Midbrain (tissue), 1 donor: ENCODE data around the gene DDX23.
"Not testable (repeated sequence)": the region's sequence is repeated elsewhere in the genome, so short reads cannot be mapped to it uniquely, and the experiment has no call there.

ENCODE experiments used
- DNase-seq: peaks from one replicate; lab custom pipeline; 2025; lab: John Stamatoyannopoulos, UW

The DDX23 gene

GRCh38 chr12:48851883-48852733 lies at the start of gene DDX23:
DDX23 (minus strand) TSS chr12:48852163; CDS start chr12:48845782, 6,381 bp downstream.
- peak; percentile 97 for DNase-seq

- no peak for DNase-seq
These were observed 49.3 kb upstream of the DDX23 start for GRCh38 chr12:48901278-48901677.

DNA sequence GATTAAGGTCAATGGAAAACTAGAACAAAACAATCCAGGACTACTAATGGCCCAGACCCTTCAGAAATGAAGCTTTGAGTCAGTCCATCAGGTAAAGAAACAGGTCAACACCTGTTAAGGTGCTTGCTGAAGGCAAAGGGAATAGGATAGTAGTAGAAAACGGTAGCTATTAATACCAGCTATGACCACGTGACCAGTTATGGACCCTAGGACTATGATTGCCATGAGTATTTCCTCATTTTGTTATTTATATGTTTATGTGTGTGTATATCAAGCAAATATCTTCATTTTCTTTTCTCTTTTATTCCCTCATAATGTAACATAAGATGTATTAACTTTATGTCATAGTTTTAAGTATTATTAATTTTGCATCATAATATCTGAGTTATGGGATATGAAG lies 47.7 kb upstream of the DDX23 start:
- no peak for DNase-seq

DNA sequence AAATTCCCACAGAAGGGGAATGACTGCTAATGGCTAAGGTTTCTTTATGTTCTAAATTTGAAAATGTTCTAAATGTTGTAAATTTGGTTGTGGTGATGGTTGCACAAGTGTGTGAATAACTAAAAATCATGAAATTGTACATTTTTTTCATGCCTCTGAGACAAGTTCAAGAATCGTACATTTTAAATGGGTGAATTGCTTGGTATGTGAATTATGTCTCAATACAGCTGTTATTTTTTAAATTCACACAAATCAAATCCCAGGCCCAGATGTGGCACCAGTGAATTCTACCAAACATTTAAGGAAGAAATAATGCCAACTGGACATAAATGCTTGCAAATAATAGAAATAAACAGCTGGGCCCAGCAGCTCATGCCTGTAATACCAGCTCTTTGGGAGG lies 42.3 kb upstream of the DDX23 start:
- DNase-seq: no peak

GRCh38 chr12:48890657-48891418 lies 38.9 kb upstream of the DDX23 start:
- peak; percentile 81 for DNase-seq

GRCh38 chr12:48889679-48890078 lies 37.7 kb upstream of the DDX23 start:
- DNase-seq: no peak

GRCh38 chr12:48883305-48884161 lies 31.6 kb upstream of the DDX23 start:
- no peak for DNase-seq

GRCh38 chr12:48882972-48883304 lies 31.0 kb upstream of the DDX23 start:
- no peak for DNase-seq

DNA sequence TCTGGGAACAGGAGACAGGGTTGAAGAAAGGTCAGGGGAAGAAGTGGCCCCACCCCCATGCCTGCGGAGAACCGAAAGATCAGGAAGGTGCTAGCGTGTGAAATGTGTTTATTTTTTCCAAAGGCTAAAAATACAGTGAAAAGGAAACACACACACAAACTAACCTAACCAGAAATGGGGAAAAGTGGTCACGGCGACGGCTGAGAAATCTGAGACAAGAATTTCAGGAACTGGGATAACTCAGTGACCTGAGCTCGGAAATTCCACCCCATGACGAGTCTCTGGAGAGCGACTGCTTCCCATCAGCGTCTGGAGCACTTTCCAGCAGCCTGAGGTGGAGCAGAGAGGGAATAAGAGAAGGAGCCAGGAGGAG lies 30.3 kb upstream of the DDX23 start:
- no peak for DNase-seq

DNA sequence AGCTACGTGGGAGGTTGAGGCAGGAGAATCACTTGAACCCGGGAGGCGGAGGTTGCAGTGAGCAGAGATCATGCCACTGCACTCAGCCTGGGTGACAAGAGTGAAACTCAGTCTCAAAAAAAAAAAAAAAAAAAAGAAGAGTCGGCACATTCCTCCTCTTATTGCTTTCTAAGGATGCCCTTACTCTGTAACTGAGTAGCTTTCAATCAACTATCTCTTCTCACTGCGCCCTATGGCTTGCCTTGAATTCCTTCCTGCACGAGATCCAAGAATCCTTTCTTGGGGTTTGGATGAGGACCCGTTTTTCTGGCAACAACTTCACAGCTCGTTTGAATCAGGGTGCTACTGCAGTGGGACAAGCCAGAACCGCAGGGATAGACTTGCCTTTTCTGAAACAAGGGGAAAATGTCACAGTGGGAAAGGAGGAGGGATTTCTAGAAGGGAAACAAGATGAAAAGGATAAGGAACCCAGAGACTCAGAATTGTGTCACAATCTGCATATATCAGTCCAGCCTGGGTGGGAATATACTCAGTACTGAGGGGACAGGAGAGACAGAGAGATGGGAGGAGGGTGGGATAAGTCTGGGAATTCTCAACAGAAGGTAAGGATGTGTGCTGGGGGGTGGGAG lies 29.8 kb upstream of the DDX23 start:
- DNase-seq: no peak

DNA sequence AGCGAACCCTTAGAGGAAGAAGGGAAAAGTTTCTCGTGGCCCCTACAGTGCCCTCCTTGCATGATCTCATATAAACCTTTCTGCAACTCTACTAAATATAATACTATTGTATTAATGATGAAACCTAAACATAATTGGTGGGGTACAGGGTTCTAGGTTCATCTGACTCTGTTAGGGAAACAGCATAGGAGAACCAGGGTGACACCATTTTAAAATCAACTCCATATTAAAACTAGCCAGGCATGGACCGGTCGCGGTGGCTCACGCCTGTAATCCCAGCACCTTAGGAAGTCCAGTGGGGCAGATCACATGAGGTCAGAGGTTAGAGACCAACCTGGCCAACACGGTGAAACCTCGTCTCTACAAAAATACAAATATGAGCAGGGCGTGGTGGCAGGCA lies 28.7 kb upstream of the DDX23 start:
- DNase-seq: no peak

DNA sequence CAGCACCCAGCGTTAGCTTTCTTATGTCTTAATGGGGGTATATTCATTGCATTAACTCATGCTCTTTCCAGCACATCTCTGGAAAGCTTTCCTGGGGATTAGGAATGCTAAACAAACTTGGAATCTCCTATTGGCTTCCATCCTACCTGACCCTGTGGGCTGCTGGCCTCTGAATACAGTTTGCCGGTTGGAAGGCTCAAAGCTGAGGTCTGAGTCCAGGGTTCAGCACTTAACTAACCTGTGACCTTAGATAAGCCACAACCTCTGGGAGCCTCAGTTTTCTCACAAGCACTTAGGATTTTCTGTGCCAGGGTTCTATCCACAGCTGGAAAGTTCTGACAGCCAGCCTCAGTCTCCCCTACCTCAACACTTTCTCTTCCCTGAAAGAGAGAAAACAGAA lies 26.6 kb upstream of the DDX23 start:
- no peak for DNase-seq

DNA sequence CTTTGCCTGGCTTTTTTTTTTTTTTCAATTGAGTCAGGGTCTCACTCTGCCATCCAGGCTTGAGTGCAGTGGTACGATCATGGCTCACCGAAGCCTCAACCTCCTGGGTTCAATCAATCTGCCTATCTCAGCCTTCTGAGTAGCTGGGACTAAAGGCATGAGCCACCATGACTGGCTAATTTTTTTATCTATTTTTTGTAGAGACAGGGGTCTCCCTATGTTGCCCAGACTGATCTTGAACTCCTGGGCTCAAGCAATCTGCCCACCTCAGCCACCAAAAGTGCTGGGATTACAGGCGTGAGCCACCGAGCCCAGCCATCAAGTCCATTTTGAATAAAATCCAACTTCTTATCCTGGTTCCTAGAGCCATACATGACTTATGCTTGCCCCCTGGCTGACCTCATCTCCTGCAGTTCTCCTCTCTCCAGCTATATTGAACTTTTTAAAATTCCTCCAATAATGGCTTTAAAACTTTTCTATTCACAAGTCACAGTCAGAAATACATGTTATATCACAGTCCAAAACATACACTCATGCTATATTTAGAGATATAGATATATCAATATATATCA lies 24.1 kb upstream of the DDX23 start:
- DNase-seq: no peak

GRCh38 chr12:48873534-48873933 lies 21.6 kb upstream of the DDX23 start:
- DNase-seq: not testable (repeated sequence)

- DNase-seq: peak; percentile 20
These were observed 21.1 kb upstream of the DDX23 start for GRCh38 chr12:48873096-48873495.

- peak; percentile 36 for DNase-seq
These were observed 17.2 kb upstream of the DDX23 start for GRCh38 chr12:48869191-48869590.

DNA sequence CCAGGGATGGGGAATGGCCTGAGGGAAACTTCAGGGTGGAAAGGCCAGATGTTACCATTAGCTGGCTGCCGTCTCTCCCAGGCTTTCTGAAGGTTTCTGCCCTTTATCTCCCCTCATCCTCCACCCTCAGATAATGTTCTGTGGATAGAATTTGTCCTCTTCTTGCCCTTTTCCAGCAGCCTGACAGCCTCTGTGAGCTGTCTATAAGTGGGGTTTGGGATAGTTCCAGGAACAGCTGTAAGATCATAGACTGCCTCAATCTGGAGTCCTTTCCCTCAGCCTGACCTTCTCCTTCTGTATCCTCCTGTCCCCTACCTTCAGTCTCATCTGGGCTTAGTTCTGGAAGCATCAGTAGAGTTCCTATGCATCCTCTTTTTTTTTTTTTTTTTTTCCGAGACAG lies 16.5 kb upstream of the DDX23 start:
- no peak for DNase-seq

DNA sequence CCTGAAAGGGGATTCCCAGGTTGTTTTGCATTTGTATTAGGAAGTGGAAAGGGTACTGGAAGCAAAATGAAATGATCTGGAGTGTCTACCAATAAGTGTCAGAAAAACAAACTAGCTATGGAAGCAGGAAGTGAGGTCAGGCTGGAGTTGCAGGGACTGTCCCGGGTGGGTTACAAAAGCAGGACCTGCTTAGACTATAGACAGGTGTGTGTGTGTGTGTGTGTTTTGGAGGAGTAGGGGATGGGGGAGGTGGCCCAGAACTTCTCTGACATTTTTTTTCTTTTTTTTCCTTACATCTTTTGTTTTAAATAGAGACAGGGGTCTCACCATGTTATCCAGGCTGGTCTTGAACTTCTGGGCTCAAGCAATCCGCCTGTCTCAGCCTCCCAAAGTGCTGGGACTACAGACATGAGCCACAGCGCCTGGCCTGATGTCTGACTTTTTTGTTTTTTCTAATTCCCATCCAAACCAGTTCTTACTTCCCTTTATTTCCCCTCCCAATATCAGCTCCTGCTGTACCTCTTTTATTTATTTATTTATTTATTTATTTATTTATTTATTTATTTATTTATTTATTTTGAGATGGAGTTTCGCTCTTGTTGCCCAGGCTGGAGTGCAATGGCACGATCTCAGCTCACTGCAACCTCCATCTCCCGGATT lies 14.2 kb upstream of the DDX23 start:
- no peak for DNase-seq

DNA sequence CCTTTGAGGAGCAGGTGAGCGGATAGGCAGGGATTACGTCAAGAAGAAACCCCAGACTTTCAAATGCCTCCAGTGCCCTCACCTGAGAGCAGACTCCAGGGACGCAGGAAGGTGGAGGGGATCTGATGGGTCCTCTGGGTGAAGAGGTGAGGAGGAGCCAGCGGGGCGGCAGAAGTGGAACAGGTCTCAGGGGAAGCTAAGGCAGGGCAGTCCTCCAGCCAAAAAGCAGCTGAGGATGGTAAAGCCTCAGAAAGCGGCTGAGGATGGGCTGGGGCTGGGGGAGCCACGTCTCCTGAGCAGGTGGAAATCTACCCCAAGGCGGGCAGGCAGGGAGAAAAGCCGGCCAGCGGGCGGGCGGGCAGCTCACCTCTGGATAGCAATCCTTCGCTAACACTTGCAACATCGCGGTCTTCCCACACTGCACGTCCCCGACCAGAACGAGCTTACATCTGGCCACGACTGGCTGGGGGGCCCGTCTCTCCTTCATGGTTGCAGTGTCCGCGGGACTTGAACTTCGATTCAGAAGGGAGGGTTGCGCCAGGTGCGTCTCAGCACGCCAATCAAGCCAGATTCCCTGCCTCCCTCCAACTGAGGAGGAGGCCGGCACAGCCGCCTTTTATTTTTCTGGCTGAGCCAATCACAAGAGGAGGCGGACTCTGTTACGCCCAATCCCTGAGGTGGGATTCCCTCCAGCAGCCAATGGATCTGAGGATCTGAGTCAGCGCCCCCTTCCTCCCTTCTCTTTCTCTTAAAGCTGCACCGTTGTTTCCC lies 13.5 kb upstream of the DDX23 start, which contains the start of gene RND1:
TSS of gene RND1 (minus strand) at position 590 of the 771 bp plus-strand sequence. CDS start at position 487, 103 bp downstream.
- peak; percentile 96 for DNase-seq

- no peak for DNase-seq
These were observed 11.3 kb upstream of the DDX23 start for GRCh38 chr12:48863291-48863690.
